ENCODE data around the gene REG1B.
"Not testable (repeated sequence)": the region's sequence is repeated elsewhere in the genome, so short reads cannot be mapped to it uniquely, and the experiment has no call there.

The REG1B gene

DNA sequence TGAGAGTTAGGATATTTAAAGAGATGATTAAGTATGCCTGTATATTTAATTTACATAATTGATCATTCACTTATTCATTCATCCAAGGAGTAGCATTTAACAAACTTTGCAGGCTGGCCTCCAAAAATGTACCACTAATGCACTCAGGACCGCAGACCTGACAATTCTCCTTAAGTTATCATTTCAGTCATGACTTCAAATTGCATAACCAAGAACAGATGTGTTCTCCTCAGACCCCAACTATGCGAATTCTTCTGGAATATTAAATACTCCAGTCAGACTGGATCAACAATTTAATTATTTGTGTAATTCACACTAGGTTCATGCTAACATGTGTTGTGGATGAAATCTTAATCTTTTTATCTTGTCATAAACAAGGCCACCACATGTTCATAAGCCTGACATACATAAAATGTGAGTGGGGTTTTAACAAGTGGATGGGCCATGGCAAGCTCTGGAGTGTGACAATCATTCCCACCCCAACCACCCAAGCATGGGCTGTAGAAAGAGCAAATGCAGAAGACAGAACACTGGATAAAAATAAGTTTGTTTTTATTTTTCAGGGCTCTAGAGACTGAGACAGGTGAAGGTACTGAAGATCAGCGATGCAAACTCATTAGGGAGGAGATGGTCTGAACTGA lies 3.2 kb downstream of the REG1B start:
- no peak for DNase-seq (ENCODE audit: low spot score)

DNA sequence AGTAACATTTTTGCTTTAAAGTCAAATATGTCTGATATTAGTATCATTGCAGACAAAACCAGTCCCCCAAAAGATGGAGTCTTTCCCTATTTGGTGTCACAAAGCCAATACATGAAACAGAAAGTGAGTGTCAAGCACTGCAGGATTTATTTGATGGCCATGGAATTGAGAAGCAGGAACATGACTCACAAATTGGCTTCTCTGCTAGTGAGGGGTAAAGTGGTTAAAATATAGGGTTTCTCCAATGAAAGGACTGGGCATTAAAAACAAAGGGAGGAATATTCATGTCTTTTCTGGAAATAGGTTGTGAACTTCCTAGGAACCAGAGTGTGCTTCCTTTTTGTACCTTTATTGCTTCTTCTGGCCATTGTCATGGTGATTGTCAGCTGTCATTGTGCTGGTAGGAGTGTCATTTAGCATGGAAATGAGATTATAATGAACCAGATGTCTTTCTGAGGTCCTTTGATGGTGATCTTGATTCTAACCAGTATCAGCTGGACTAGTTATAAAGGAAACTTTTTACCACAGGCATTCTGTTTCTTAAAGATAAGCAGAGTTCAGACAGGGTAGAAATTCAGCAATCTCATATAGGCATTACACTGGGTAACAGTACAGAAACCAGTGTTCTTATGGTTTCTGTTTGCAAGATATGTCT lies 4.1 kb downstream of the REG1B start:
- no peak for DNase-seq (ENCODE audit: low spot score)

DNA sequence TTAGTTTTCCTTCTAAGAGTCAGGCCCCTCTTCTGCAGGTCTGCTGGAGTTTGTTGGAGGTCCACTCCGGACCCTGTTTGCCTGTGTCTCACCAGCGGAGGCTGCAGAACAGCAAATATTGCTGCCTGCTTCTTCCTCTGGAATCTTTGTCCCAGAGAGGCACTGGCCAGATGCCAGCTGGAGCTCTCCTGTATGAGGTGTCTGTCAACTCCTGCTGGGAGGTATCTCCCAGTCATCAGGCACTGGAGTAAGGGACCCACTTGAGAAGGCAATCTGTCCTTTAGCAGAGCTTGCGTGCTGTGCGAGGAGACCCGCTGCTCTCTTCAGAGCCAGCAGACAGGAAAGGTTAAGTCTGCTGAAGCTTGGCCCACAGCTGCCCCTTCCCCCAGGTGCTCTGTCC lies 4.8 kb downstream of the REG1B start:
- no peak for DNase-seq (ENCODE audit: low spot score)

DNA sequence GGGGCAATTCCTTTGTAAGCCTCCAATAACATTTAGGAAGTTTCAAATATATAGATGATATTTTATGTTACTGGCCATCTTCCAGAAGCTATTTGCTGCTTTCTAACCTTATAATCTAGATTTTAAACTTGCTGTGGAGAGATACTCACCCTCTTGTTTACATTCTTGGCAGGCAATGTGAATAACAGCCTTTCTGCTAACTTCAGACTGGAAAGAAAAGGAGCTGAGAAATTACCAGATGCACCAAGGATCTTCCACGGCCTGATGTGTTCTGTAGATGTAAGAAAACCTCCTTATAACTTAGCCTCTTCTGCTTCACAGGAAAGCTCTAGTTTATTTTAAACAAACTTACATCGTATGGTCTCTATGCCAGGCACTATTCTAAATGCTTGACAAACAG lies 16.7 kb downstream of the REG1B start:
- no peak for DNase-seq (ENCODE audit: low spot score)

DNA sequence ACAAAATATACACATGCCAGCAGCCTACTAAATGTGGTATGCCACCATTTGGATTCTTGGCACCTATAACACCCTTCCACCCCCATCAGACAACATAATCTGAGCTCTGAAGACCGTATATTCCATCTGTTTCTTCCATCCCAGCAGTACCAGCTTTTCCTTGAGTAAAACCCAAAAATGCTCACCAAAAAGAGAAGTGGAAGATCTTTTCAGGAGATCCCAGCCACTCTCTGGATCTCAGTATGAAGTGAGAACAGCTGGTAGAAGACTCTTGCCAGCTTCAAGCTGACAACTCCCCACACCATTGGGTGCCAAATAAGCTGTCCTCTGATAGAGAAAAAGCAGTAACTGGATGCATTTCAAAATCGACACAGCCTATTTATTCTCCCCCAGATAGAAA lies 22.6 kb downstream of the REG1B start:
- DNase-seq (ENCODE audit: low spot score), result no peak

DNA sequence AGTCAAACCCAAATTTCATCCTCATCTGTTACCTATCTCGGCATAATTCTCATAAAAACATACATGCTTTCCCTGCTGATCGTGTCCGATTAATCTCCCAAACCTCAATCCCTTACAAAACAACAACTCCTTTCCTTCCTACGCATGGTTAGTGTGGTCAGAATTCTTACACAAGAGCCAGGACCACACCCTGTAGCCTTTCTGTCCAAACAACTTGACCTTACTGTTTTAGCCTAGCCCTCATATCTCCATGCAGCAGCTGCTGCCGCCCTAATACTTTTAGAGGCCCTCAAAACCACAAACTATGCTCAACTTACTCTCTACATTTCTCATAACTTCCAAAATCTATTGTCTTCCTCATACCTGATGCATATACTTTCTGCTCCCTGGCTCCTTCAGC lies 33.0 kb downstream of the REG1B start:
- DNase-seq (ENCODE audit: low spot score), result not testable (repeated sequence)

DNA sequence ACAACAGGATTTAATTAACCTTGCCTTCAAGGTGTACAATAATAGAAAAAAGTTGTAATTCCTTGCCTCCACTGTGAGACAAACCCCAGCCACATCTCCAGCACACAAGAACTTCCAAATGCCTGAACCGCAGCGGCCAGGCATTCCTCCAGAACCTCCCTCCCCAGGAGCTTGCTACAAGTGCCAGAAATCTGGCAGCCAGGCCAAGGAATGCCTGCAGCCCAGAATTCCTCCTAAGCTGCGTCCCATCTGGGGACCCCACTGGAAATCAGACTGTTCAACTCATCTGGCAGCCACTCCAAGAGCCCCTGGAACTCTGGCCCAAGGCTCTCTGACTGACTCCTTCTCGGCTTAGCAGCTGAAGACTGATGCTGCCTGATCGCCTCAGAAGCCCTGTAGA lies 34.3 kb downstream of the REG1B start:
- DNase-seq (ENCODE audit: low spot score), result not testable (repeated sequence)

DNA sequence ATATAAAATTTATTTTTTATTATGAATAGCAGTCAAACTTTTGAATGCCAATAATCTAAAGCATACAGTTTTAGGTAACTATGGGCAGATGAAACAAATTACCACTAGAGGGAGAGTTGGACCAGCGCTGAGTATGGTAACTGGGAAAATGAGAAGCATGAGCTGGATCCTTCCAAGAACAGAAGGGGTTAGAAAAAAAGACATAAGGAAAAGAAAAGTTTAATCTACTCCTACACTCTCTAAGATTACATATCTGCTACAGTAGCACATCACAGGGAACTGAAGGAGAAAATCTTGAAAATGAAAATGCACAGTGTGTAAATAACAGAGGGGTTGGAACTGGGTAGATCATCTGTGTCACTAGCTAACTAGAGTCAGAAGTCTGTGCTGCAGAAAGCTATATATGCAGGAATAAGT lies 46.8 kb downstream of the REG1B start:
- DNase-seq (ENCODE audit: low spot score), result peak; percentile 45

DNA sequence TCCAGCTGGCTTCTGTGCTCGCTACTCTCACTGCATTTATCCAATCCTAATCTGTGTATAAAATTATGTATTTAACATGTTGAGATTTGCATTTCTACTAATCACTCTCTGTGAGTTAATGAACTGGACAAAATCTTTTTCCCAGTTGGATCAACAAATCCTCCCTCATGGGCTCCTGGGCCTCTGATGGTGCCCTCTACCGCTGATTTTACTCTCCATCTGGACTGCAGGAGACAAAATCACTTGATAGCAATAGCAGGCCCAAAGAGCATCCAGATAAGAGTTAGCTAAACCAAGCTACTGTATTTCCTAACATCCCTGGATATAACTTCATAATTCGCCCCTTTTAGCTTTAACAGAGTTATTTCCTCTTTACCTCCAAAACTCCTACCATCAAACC lies 47.8 kb downstream of the REG1B start:
- no peak for DNase-seq (ENCODE audit: low spot score)
